B cell (primary cell): Measurements from ENCODE around the gene GPC2.

ENCODE experiments used
- CTCF ChIP-seq: fragments of 200-600 bp; IDR thresholded peaks from one replicate; pipeline ENCODE4 v1.8.0; 2022; ENCODE audit warnings: antibody characterized with exemption, mild to moderate bottlenecking
- EZH2 ChIP-seq: IDR thresholded peaks from 2 replicates; pipeline ENCODE4 v1.6.1; 2012; ENCODE audit warnings: borderline replicate concordance, low read depth, mild to moderate bottlenecking, moderate library complexity, low read length; ENCODE audit not compliant: insufficient read depth, poor library complexity, severe bottlenecking

- TF ChIP-seq EZH2 (no peak), CTCF (no peak)
Observed at GRCh38 chr7:100122568-100122967, 54.6 kb downstream of the GPC2 start.
